IMR-90 (cell line): ENCODE results near the gene SLC2A3. TPM values are rescaled to one million over a fixed set of nuclear protein-coding genes. Genes with fewer than 3 reads are reported as not detected.

Experiments used
- ATAC-seq: fragments of 200-7000 bp; cut with Tn5 transposase; 2 replicates; pipeline ENCODE4 v1.9.1; 2020; ENCODE audit warnings: low read depth, mild to moderate bottlenecking, moderate library complexity
- BruUV-seq: library from RNA; stranded (reverse); fragments of 400-500 nt; replicated peaks from 2 replicates; lab custom pipeline; 2021; lab: Mats Ljungman, UMichigan
- CTCF ChIA-PET: fragments of 300-600 bp; formaldehyde crosslinking; extraction: SDS; loops from one replicate; lab custom pipeline; 2021; ENCODE audit warnings: antibody characterized with exemption; lab: Yijun Ruan, JAX
- POLR2A ChIA-PET: fragments of 300-600 bp; sonication (Branson Sonifier 250); formaldehyde crosslinking; loops from one replicate; lab custom pipeline; 2022; ENCODE audit warnings: antibody characterized with exemption; ENCODE audit not compliant: unreplicated experiment; lab: Charles Lee
- DNase-seq: peaks from one replicate; pipeline ENCODE4 v3.0.0; 2013
- H2AFZ ChIP-seq: replicated peaks from 2 replicates; pipeline ENCODE3; 2013; ENCODE audit warnings: low read length, mild to moderate bottlenecking; ENCODE audit not compliant: poor library complexity
- H2AK5ac ChIP-seq: 2 replicates; pipeline ENCODE4 v1.6.1; 2013; ENCODE audit warnings: low read depth, low read length, inconsistent platforms
- H2AK9ac ChIP-seq: replicated peaks from 2 replicates; pipeline ENCODE3; 2013; ENCODE audit warnings: mild to moderate bottlenecking, low read depth, low read length, moderate library complexity; ENCODE audit not compliant: poor library complexity
- H2BK120ac ChIP-seq: 2 replicates; pipeline ENCODE4 v1.6.1; 2013; ENCODE audit warnings: low read depth, low read length, inconsistent platforms
- H2BK15ac ChIP-seq: 3 replicates; pipeline ENCODE4 v1.6.1; 2013; ENCODE audit warnings: low read depth, low read length, inconsistent platforms
- H2BK20ac ChIP-seq: 2 replicates; pipeline ENCODE4 v1.6.1; 2013; ENCODE audit warnings: low read depth, mild to moderate bottlenecking, inconsistent platforms, low read length, moderate library complexity
- H2BK5ac ChIP-seq: 2 replicates; pipeline ENCODE4 v1.6.1; 2013; ENCODE audit warnings: mild to moderate bottlenecking, low read depth, low read length, inconsistent platforms; ENCODE audit not compliant: poor library complexity, severe bottlenecking
- H3K14ac ChIP-seq: replicated peaks from 2 replicates; pipeline ENCODE4 v1.6.1; 2013; ENCODE audit warnings: low read depth, low read length, inconsistent platforms
- H3K18ac ChIP-seq: 2 replicates; pipeline ENCODE4 v1.6.1; 2013; ENCODE audit warnings: low read depth, low read length, control low read depth
- H3K23ac ChIP-seq: 2 replicates; pipeline ENCODE4 v1.6.1; 2013; ENCODE audit warnings: low read depth, low read length, inconsistent platforms
- H3K27ac ChIP-seq: 2 replicates; pipeline ENCODE4 v1.5.1; 2013; ENCODE audit warnings: mild to moderate bottlenecking, control low read depth, low read length; ENCODE audit not compliant: insufficient read depth
- H3K27me3 ChIP-seq: 2 replicates; pipeline ENCODE4 v1.6.1; 2013; ENCODE audit warnings: low read length; ENCODE audit not compliant: control insufficient read depth, insufficient read depth
- H3K36me3 ChIP-seq: 2 replicates; pipeline ENCODE4 v1.6.1; 2013; ENCODE audit warnings: low read length, mixed read lengths; ENCODE audit not compliant: control insufficient read depth, insufficient read depth
- H3K4ac ChIP-seq: 2 replicates; pipeline ENCODE4 v1.6.1; 2013; ENCODE audit warnings: low read depth, low read length, inconsistent platforms
- H3K4me1 ChIP-seq: 2 replicates; pipeline ENCODE4 v1.6.1; 2013; ENCODE audit warnings: low read length, mixed read lengths; ENCODE audit not compliant: control insufficient read depth, insufficient read depth
- H3K4me2 ChIP-seq: 2 replicates; pipeline ENCODE4 v1.6.1; 2013; ENCODE audit warnings: low read depth, mild to moderate bottlenecking, control low read depth, low read length, moderate library complexity
- H3K4me3 ChIP-seq: 2 replicates; pipeline ENCODE4 v1.5.1; 2013; ENCODE audit warnings: low read depth, mild to moderate bottlenecking, control low read depth, low read length, moderate library complexity; ENCODE audit not compliant: insufficient read depth
- H3K56ac ChIP-seq: 2 replicates; pipeline ENCODE4 v1.6.1; 2013; ENCODE audit warnings: low read length, inconsistent platforms; ENCODE audit not compliant: insufficient read depth; ENCODE audit errors: extremely low read depth
- H3K79me1 ChIP-seq, 2 experiments: 2 replicates each; pipeline ENCODE4 v1.6.1; 2013; ENCODE audit warnings: low read length in 2 of 2, inconsistent platforms in 1 of 2, low read depth in 1 of 2
- H3K9ac ChIP-seq: 2 replicates; pipeline ENCODE4 v1.6.1; 2013; ENCODE audit warnings: low read depth, low read length, control low read depth
- H3K9me1 ChIP-seq: 2 replicates; pipeline ENCODE4 v1.6.1; 2013; ENCODE audit warnings: low read length, inconsistent platforms; ENCODE audit not compliant: insufficient read depth
- H3K9me3 ChIP-seq: 2 replicates; pipeline ENCODE4 v1.6.1; 2013; ENCODE audit warnings: low read length; ENCODE audit not compliant: control insufficient read depth, insufficient read depth
- H4K20me1 ChIP-seq: 2 replicates; pipeline ENCODE4 v1.6.1; 2013; ENCODE audit warnings: low read length, inconsistent platforms; ENCODE audit not compliant: insufficient read depth
- H4K5ac ChIP-seq: 2 replicates; pipeline ENCODE4 v1.6.1; 2013; ENCODE audit warnings: mild to moderate bottlenecking, low read depth, low read length, control low read depth
- H4K8ac ChIP-seq, 2 experiments: 2 replicates each; pipeline ENCODE4 v1.6.1; 2013; ENCODE audit warnings: low read depth in 2 of 2, low read length in 2 of 2, control low read depth in 1 of 2, inconsistent platforms in 1 of 2
- H4K91ac ChIP-seq: 2 replicates; pipeline ENCODE4 v1.6.1; 2013; ENCODE audit warnings: low read depth, low read length, inconsistent platforms; ENCODE audit not compliant: insufficient read depth
- CHD1 ChIP-seq: IDR thresholded peaks from 2 replicates; pipeline ENCODE4 v1.6.1; 2012; ENCODE audit warnings: low read depth, low read length, improper control_type of control experiment
- MAFK ChIP-seq: IDR thresholded peaks from 2 replicates; pipeline ENCODE4 v1.6.1; 2012; ENCODE audit warnings: low read depth, low read length, improper control_type of control experiment
- MAZ ChIP-seq: IDR thresholded peaks from 2 replicates; pipeline ENCODE4 v1.6.1; 2012; ENCODE audit warnings: low read depth, mild to moderate bottlenecking, low read length, improper control_type of control experiment, moderate library complexity, borderline replicate concordance
- POLR2A ChIP-seq: IDR thresholded peaks from 2 replicates; pipeline ENCODE4 v1.6.1; 2012; ENCODE audit warnings: mild to moderate bottlenecking, low read depth, low read length
- RCOR1 ChIP-seq: IDR thresholded peaks from 2 replicates; pipeline ENCODE4 v1.6.1; 2012; ENCODE audit warnings: mild to moderate bottlenecking, low read length, improper control_type of control experiment; ENCODE audit not compliant: insufficient replicate concordance
- RFX5 ChIP-seq: IDR thresholded peaks from 2 replicates; pipeline ENCODE4 v1.8.0; 2012; ENCODE audit warnings: low read depth, mild to moderate bottlenecking, low read length, moderate library complexity
- SMC3 ChIP-seq: fragments of 150-350 bp; IDR thresholded peaks from 2 replicates; pipeline ENCODE4 v1.6.1; 2016; ENCODE audit warnings: low read depth, mild to moderate bottlenecking, antibody characterized with exemption, low read length, moderate library complexity
- WGBS, 2 experiments: methylation state at CpG; one replicate each; pipeline versions ENCODE4 v1.1.5 to v1.1.7; 2013; ENCODE audit warnings: missing lambda C conversion rate in 2 of 2; ENCODE audit not compliant: insufficient read length in 1 of 2; ENCODE audit errors: extremely low coverage in 2 of 2; 5-methylcytosine and 5-hydroxymethylcytosine counted together
- dilution Hi-C: fragments of 300-500 bp; cut with HindIII; formaldehyde crosslinking; loops from one replicate; pipeline ENCODE4 v1.14.3; 2018; ENCODE audit warnings: low sequenced_read_pairs; ENCODE audit not compliant: unreplicated experiment
- in situ Hi-C: fragments of 300-500 bp; cut with MboI; formaldehyde crosslinking; loops from 3 replicates; pipeline ENCODE4 v1.14.3; 2019; ENCODE audit warnings: low sequenced_read_pairs, inconsistent platforms, mixed read lengths
- intact Hi-C: fragments of 100-400 bp; cut with micrococcal nuclease; formaldehyde crosslinking; loops from 2 replicates; pipeline ENCODE4 v1.10.0; 2022
- polyA plus RNA-seq, 3 experiments: library from polyadenylated mRNA; depleted of rRNA; stranded (reverse); fragments of >200 nt; gene quantifications; 2 replicates each; pipeline ENCODE4 v1.2.3, GENCODE V29; 2012; ENCODE audit warnings: low replicate concordance in 1 of 3
- total RNA-seq: library from RNA; depleted of rRNA; stranded (reverse); fragments of >200 nt; gene quantifications from 2 replicates; pipeline ENCODE4 v1.2.3, GENCODE V29; 2012

SLC2A3 gene
- total and polyA plus RNA-seq, 2 of the 4 experiments (the other 2 are of a cell fraction) = 46.1 to 54.8 TPM

- no peak overlapping the region for H2BK120ac ChIP-seq
- no peak overlapping the region for H3K4ac ChIP-seq
- H2BK5ac ChIP-seq = no peak overlapping the region
- in situ Hi-C loops = no loop called here
- H3K4me2 ChIP-seq = no peak overlapping the region
- H3K79me1 ChIP-seq = no peaks in the 10 kb centered on the region
- H3K9me3 ChIP-seq = no peaks in the 10 kb centered on the region
- no peak for DNase-seq
- H3K27ac ChIP-seq = no peak overlapping the region
- no peak overlapping the region for H3K4me3 ChIP-seq
- no peak overlapping the region for H4K91ac ChIP-seq
- BruUV-seq = no TSS peak
- no peak overlapping the region for H3K18ac ChIP-seq
- WGBS, 2 experiments = no CpG with 5 or more reads among the region's 3 CpGs
- no peak for ATAC-seq
- TF ChIP-seq POLR2A (no peak), RCOR1 (no peak), MAFK (no peak), MAZ (no peak), CHD1 (no peak), SMC3 (no peak), RFX5 (no peak)
- no peak overlapping the region for H2AFZ ChIP-seq
- H3K27me3 ChIP-seq = no peaks in the 10 kb centered on the region
- no peaks in the 10 kb centered on the region for H3K4me1 ChIP-seq
- no peaks in the 10 kb centered on the region for H4K20me1 ChIP-seq
- no peak overlapping the region for H2BK20ac ChIP-seq
- no peak overlapping the region for H3K9ac ChIP-seq
- no peaks in the 10 kb centered on the region for H3K9me1 ChIP-seq
- H2BK15ac ChIP-seq = no peak overlapping the region
- CTCF ChIA-PET = no interaction called here
- intact Hi-C loops = no loop called here
- H2AK9ac ChIP-seq = no peak overlapping the region
- no peak overlapping the region for H4K8ac ChIP-seq
- no peak overlapping the region for H3K14ac ChIP-seq
- H2AK5ac ChIP-seq = no peak overlapping the region
- H4K5ac ChIP-seq = no peak overlapping the region
- no peak overlapping the region for H3K56ac ChIP-seq
- dilution Hi-C loops = no loop called here
- POLR2A ChIA-PET = no interaction called here
- H3K36me3 ChIP-seq = no peaks in the 10 kb centered on the region
- H3K23ac ChIP-seq = no peak overlapping the region
These were observed 56.7 kb downstream of the SLC2A3 start for GRCh38 chr12:7879246-7879645.
